Osteocyte (in vitro differentiated cells): ENCODE measurements around the gene CDCA4. TPM values are rescaled to one million over a fixed set of nuclear protein-coding genes. Genes with fewer than 3 reads are reported as not detected.

Experiments
- DNase-seq: peaks from one replicate; pipeline ENCODE4 v3.0.0; 2021; ENCODE audit warnings: mixed read lengths; ENCODE audit not compliant: unreplicated experiment; ENCODE audit errors: extremely low spot score
- H3K27ac Mint-ChIP-seq: one replicate; pipeline ENCODE4 v1.8.0; 2021; ENCODE audit warnings: mild to moderate bottlenecking, mixed read lengths; ENCODE audit not compliant: unreplicated experiment
- H3K27me3 Mint-ChIP-seq: one replicate; pipeline ENCODE4 v1.8.0; 2021; ENCODE audit warnings: mixed read lengths; ENCODE audit not compliant: unreplicated experiment
- H3K36me3 Mint-ChIP-seq: one replicate; pipeline ENCODE4 v1.8.0; 2021; ENCODE audit warnings: mixed read lengths; ENCODE audit not compliant: unreplicated experiment
- H3K4me1 Mint-ChIP-seq: one replicate; pipeline ENCODE4 v1.8.0; 2021; ENCODE audit warnings: mixed read lengths; ENCODE audit not compliant: unreplicated experiment
- H3K4me3 Mint-ChIP-seq: one replicate; pipeline ENCODE4 v1.8.0; 2021; ENCODE audit warnings: mild to moderate bottlenecking, moderate library complexity, mixed read lengths; ENCODE audit not compliant: unreplicated experiment
- H3K9me3 Mint-ChIP-seq: one replicate; pipeline ENCODE4 v1.8.0; 2021; ENCODE audit warnings: mixed read lengths; ENCODE audit not compliant: unreplicated experiment
- CTCF ChIP-seq: fragments of 200-600 bp; sonication (generic); IDR thresholded peaks from 2 replicates; pipeline ENCODE4 v1.5.0; 2021; ENCODE audit warnings: antibody characterized with exemption, mild to moderate bottlenecking, moderate library complexity
- total RNA-seq: library from RNA; stranded (reverse); gene quantifications from 2 replicates; pipeline ENCODE4 v1.2.1, GENCODE V29; 2021

The CDCA4 gene
- total RNA-seq, 1 donor from 2014 or later, result 14.6 TPM

- TF ChIP-seq CTCF, result no peak
- Mint-ChIP-seq H3K4me1 (no peaks in the 10 kb centered on the region), H3K4me3 (no peak overlapping the region), H3K27me3 (no peaks in the 10 kb centered on the region), H3K9me3 (peaks cover 6% of the 10 kb centered on the region), H3K36me3 (peaks cover 5% of the 10 kb centered on the region), H3K27ac (no peak overlapping the region)
- no peak for DNase-seq
Measured at GRCh38 chr14:104998801-104999200, 22.1 kb downstream of the CDCA4 start.

- DNase-seq, result no peak
- peaks cover 6% of the 10 kb centered on the region for H3K9me3 Mint-ChIP-seq
- no peaks in the 10 kb centered on the region for H3K4me1 Mint-ChIP-seq
- no peaks in the 10 kb centered on the region for H3K27me3 Mint-ChIP-seq
- TF ChIP-seq CTCF, result no peak
- no peak overlapping the region for H3K4me3 Mint-ChIP-seq
- no peak overlapping the region for H3K27ac Mint-ChIP-seq
- H3K36me3 Mint-ChIP-seq, result peaks cover 17% of the 10 kb centered on the region
Measured at GRCh38 chr14:104996483-104996882, 24.4 kb downstream of the CDCA4 start.

GRCh38 chr14:104996032-104996431, 24.9 kb downstream of the CDCA4 start:
- no peak overlapping the region for H3K4me3 Mint-ChIP-seq
- TF ChIP-seq CTCF, result no peak
- no peaks in the 10 kb centered on the region for H3K4me1 Mint-ChIP-seq
- H3K36me3 Mint-ChIP-seq, result peaks cover 17% of the 10 kb centered on the region
- H3K27me3 Mint-ChIP-seq, result no peaks in the 10 kb centered on the region
- peaks cover 6% of the 10 kb centered on the region for H3K9me3 Mint-ChIP-seq
- DNase-seq, result no peak
- H3K27ac Mint-ChIP-seq, result peak overlapping the region; percentile 23

GRCh38 chr14:104994978-104995377, 25.9 kb downstream of the CDCA4 start:
- Mint-ChIP-seq H3K4me1 (no peaks in the 10 kb centered on the region), H3K36me3 (peaks cover 17% of the 10 kb centered on the region), H3K27ac (peak overlapping the region; percentile 38), H3K27me3 (no peaks in the 10 kb centered on the region), H3K4me3 (no peak overlapping the region), H3K9me3 (peaks cover 5% of the 10 kb centered on the region)
- TF ChIP-seq CTCF, result no peak
- DNase-seq, result no peak

- H3K36me3 Mint-ChIP-seq, result peaks cover 11% of the 10 kb centered on the region
- H3K4me1 Mint-ChIP-seq, result no peaks in the 10 kb centered on the region
- H3K4me3 Mint-ChIP-seq, result no peak overlapping the region
- no peak for TF ChIP-seq CTCF
- no peaks in the 10 kb centered on the region for H3K9me3 Mint-ChIP-seq
- no peak for DNase-seq
- H3K27me3 Mint-ChIP-seq, result no peaks in the 10 kb centered on the region
- H3K27ac Mint-ChIP-seq, result no peak overlapping the region
Measured at GRCh38 chr14:104993808-104994591, 26.9 kb downstream of the CDCA4 start.
